Keratinocyte (primary cell): ENCODE data around the gene AMBRA1. TPM values are rescaled to one million over a fixed set of nuclear protein-coding genes. Genes with fewer than 3 reads are reported as not detected.
"Not testable (repeated sequence)": the region's sequence is repeated elsewhere in the genome, so short reads cannot be mapped to it uniquely, and the experiment has no call there.

Source experiments
- DNase-seq: peaks from one replicate; pipeline ENCODE4 v3.0.0-alpha.2; 2011; ENCODE audit warnings: low read depth, missing footprints, low spot score
- FAIRE-seq: peaks from 2 replicates; lab custom pipeline; 2011; peaks lifted over from hg19 to GRCh38; lab: Jason Lieb, UNC
- H2AFZ ChIP-seq: 2 replicates; pipeline ENCODE4 v1.6.0; 2012; ENCODE audit warnings: low read length, control low read depth, inconsistent platforms; ENCODE audit not compliant: control insufficient read depth
- H3K27ac ChIP-seq: 2 replicates; pipeline ENCODE4 v1.5.1; 2011; ENCODE audit warnings: low read length; ENCODE audit not compliant: control insufficient read depth, insufficient read depth
- H3K27me3 ChIP-seq: 3 replicates; pipeline ENCODE4 v1.6.0; 2011; ENCODE audit warnings: low read length; ENCODE audit not compliant: control insufficient read depth, insufficient read depth; ENCODE audit errors: extremely low read depth
- H3K36me3 ChIP-seq, 2 experiments: 2 replicates in 1 of 2; 3 replicates in 1 of 2; pipeline ENCODE4 v1.5.1; 2011; ENCODE audit warnings: low read length in 2 of 2, mild to moderate bottlenecking in 1 of 2; ENCODE audit not compliant: control insufficient read depth in 2 of 2, insufficient read depth in 2 of 2; ENCODE audit errors: extremely low read depth in 1 of 2
- H3K4me1 ChIP-seq: 3 replicates; pipeline ENCODE4 v1.5.1; 2011; ENCODE audit warnings: low read length; ENCODE audit not compliant: control insufficient read depth, insufficient read depth; ENCODE audit errors: extremely low read depth
- H3K4me2 ChIP-seq: 3 replicates; pipeline ENCODE4 v1.6.0; 2011; ENCODE audit warnings: low read depth, low read length; ENCODE audit not compliant: control insufficient read depth, insufficient read depth; ENCODE audit errors: extremely low read depth
- H3K4me3 ChIP-seq, 3 experiments: fragments of 200-600 bp in 1 of 3; sonication (generic) in 1 of 3; 2 replicates in 2 of 3; 3 replicates in 1 of 3; pipeline ENCODE4 v1.5.1; 2011 to 2016; ENCODE audit warnings: low read length in 3 of 3, mild to moderate bottlenecking in 3 of 3, control low read depth in 2 of 3, inconsistent platforms in 1 of 3, low read depth in 1 of 3, mixed read lengths in 1 of 3, mixed run types in 1 of 3, moderate library complexity in 1 of 3; ENCODE audit not compliant: control insufficient read depth in 2 of 3, insufficient read depth in 2 of 3; ENCODE audit errors: extremely low read depth in 1 of 3
- H3K79me2 ChIP-seq: 2 replicates; pipeline ENCODE4 v1.6.0; 2012; ENCODE audit warnings: low read length; ENCODE audit not compliant: control insufficient read depth, insufficient read depth
- H3K9ac ChIP-seq: 3 replicates; pipeline ENCODE4 v1.6.0; 2011; ENCODE audit warnings: low read length; ENCODE audit not compliant: control insufficient read depth, insufficient read depth; ENCODE audit errors: extremely low read depth
- H3K9me1 ChIP-seq: 3 replicates; pipeline ENCODE4 v1.6.0; 2011; ENCODE audit warnings: low read length; ENCODE audit not compliant: control insufficient read depth, insufficient read depth; ENCODE audit errors: extremely low read depth
- H3K9me3 ChIP-seq: 2 replicates; pipeline ENCODE4 v1.5.1; 2012; ENCODE audit warnings: low read depth, low read length; ENCODE audit not compliant: control insufficient read depth
- H4K20me1 ChIP-seq: 3 replicates; pipeline ENCODE4 v1.6.0; 2011; ENCODE audit warnings: low read length; ENCODE audit not compliant: control insufficient read depth, insufficient read depth; ENCODE audit errors: extremely low read depth
- CTCF ChIP-seq, 3 experiments: IDR thresholded peaks in 1 of 3; conservative IDR thresholded peaks in 1 of 3; optimal IDR thresholded peaks in 1 of 3; 2 replicates in 2 of 3; 3 replicates in 1 of 3; pipeline versions ENCODE3 to v1.5.1; 2011; ENCODE audit warnings: low read length in 3 of 3, mild to moderate bottlenecking in 3 of 3, moderate library complexity in 2 of 3, control low read depth in 1 of 3, inconsistent platforms in 1 of 3; ENCODE audit not compliant: insufficient read depth in 2 of 3; ENCODE audit errors: extremely low read depth in 1 of 3
- EZH2 ChIP-seq: IDR thresholded peaks from one replicate; pipeline ENCODE4 v1.6.1; 2012; ENCODE audit warnings: inconsistent platforms, mild to moderate bottlenecking, low read length, moderate library complexity
- dilution Hi-C: fragments of 300-500 bp; cut with MboI; formaldehyde crosslinking; loops from one replicate; pipeline ENCODE4 v1.7.0; 2020; ENCODE audit warnings: low sequenced_read_pairs; ENCODE audit not compliant: extremely low pct_ligation_motif_present
- polyA plus RNA-seq, 5 experiments: library from polyadenylated mRNA; depleted of rRNA in 3 of 5; stranded (reverse) in 3 of 5; stranded (forward) in 1 of 5; unstranded in 1 of 5; fragments of >200 nt; gene quantifications; 1 replicate in 1 of 5; 2 replicates in 3 of 5; 3 replicates in 1 of 5; pipeline versions ENCODE4 v1.2.1 to v1.2.3, GENCODE V29; 2011 to 2012; ENCODE audit warnings: missing spikeins in 2 of 5, low read depth in 1 of 5, low replicate concordance in 1 of 5

The AMBRA1 gene
- polyA plus RNA-seq, 1 donor (not counting 4 experiments of a cell fraction or from before 2014, with no cell fraction given): 10.5 TPM

GRCh38 chr11:46381048-46381818, 212.6 kb downstream of the AMBRA1 start, which contains the start of gene MDK:
TSS of gene MDK (plus strand) at chr11:46381669. CDS start at chr11:46382058, 389 bp downstream.
- H3K79me2 ChIP-seq: no peaks in the 10 kb centered on the region
- no peak within 1 kb of the TSS for H2AFZ ChIP-seq
- peak within 1 kb of the TSS; percentile 60 for H3K9ac ChIP-seq
- H4K20me1 ChIP-seq: no peaks in the 10 kb centered on the region
- H3K4me2 ChIP-seq: peak within 1 kb of the TSS; percentile 82
- peaks cover 10% of the 10 kb centered on the region for H3K27me3 ChIP-seq
- no peak for FAIRE-seq
- H3K9me1 ChIP-seq: no peaks in the 10 kb centered on the region
- TF ChIP-seq CTCF (optimal IDR thresholded peaks at IDR 0.05 in 1 of 3, IDR thresholded peaks at IDR 0.05 in 1 of 3, conservative IDR thresholded peaks at IDR 0.05 in 1 of 3; ENCODE audit: extremely low read depth in 1 of 3, insufficient read depth in 2 of 3, low read length in 3 of 3): no peak
- TF ChIP-seq EZH2: no peak
- no peak for DNase-seq
- H3K4me1 ChIP-seq: peaks cover 7% of the 10 kb centered on the region
- H3K36me3 ChIP-seq: peaks cover 5 to 10% of the 10 kb centered on the region in 2 experiments
- no peaks in the 10 kb centered on the region for H3K9me3 ChIP-seq
- no peak within 1 kb of the TSS for H3K27ac ChIP-seq
- peak within 1 kb of the TSS; percentile 11 to 63 (median 48) for H3K4me3 ChIP-seq
- dilution Hi-C loops: no loop called here

GRCh38 chr11:46380340-46381047, 213.3 kb downstream of the AMBRA1 start:
- TF ChIP-seq EZH2 (peak; percentile 43), CTCF (optimal IDR thresholded peaks at IDR 0.05 in 1 of 3, IDR thresholded peaks at IDR 0.05 in 1 of 3, conservative IDR thresholded peaks at IDR 0.05 in 1 of 3; ENCODE audit: extremely low read depth in 1 of 3, insufficient read depth in 2 of 3, low read length in 3 of 3) (no peak)
- Histone ChIP-seq H3K4me1 (peaks cover 7% of the 10 kb centered on the region), H3K79me2 (no peaks in the 10 kb centered on the region), H3K27me3 (peaks cover 10% of the 10 kb centered on the region), H3K4me3 (peak overlapping the region; percentile 11 to 63 (median 48)), H3K4me2 (peak overlapping the region; percentile 80), H3K9me3 (no peaks in the 10 kb centered on the region), H3K36me3 (peaks cover 5 to 17% of the 10 kb centered on the region in 2 experiments), H4K20me1 (no peaks in the 10 kb centered on the region), H3K27ac (no peak overlapping the region), H3K9ac (peak overlapping the region; percentile 60), H2AFZ (no peak overlapping the region), H3K9me1 (no peaks in the 10 kb centered on the region)
- dilution Hi-C loops: no loop called here
- FAIRE-seq (no peak), DNase-seq (no peak)

GRCh38 chr11:46379482-46380293, 214.1 kb downstream of the AMBRA1 start:
- H3K9me1 ChIP-seq, H4K20me1 ChIP-seq, H3K27ac ChIP-seq, DNase-seq, H3K4me1 ChIP-seq, H3K79me2 ChIP-seq, H2AFZ ChIP-seq, H3K27me3 ChIP-seq, FAIRE-seq, H3K4me3 ChIP-seq, dilution Hi-C loops, H3K9me3 ChIP-seq, H3K9ac ChIP-seq, H3K4me2 ChIP-seq: not testable (repeated sequence)
- H3K36me3 ChIP-seq: peaks cover 5 to 22% of the 10 kb centered on the region in 2 experiments
